Ovary (tissue), 3 donors: ENCODE data around the gene CEP83.

Source experiments
- CTCF ChIP-seq, 3 donors: fragments of 450-650 bp in 2 of 3; fragments of 200-600 bp in 1 of 3; IDR thresholded peaks; one replicate each; pipeline versions ENCODE4 v1.5.1 to v1.8.0; 2016 to 2022; ENCODE audit warnings: antibody characterized with exemption in 3 of 3, mild to moderate bottlenecking in 1 of 3
- POLR2A ChIP-seq: fragments of 450-650 bp; IDR thresholded peaks from one replicate; pipeline ENCODE4 v1.6.1; 2017; ENCODE audit warnings: antibody characterized with exemption, mild to moderate bottlenecking, moderate library complexity
- donor health status: DM: no; HTN: no; CAD: no.

GRCh38 chr12:94289461-94290312 lies 170.0 kb downstream of the CEP83 start:
- TF ChIP-seq CTCF (IDR thresholded peaks at IDR 0.05) (no peak), POLR2A (no peak)
